Stomach (tissue), 4 donors: ENCODE results near the gene MS4A2.

Experiments
- EP300 ChIP-seq: sonication (generic); formaldehyde crosslinking; IDR thresholded peaks from one replicate; pipeline ENCODE4 v1.6.1; 2017; ENCODE audit warnings: antibody characterized with exemption
- TF ChIP-seq, protein P1 (sequence below), 7 experiments: fragments of 450-650 bp in 4 of 7; fragments of 200-600 bp in 3 of 7; sonication (generic) in 3 of 7; IDR thresholded peaks; one replicate each; pipeline ENCODE4 v1.5.1; 2016 to 2019; ENCODE audit warnings: antibody characterized with exemption in 7 of 7, control low read depth in 2 of 7, mild to moderate bottlenecking in 1 of 7

DNA sequence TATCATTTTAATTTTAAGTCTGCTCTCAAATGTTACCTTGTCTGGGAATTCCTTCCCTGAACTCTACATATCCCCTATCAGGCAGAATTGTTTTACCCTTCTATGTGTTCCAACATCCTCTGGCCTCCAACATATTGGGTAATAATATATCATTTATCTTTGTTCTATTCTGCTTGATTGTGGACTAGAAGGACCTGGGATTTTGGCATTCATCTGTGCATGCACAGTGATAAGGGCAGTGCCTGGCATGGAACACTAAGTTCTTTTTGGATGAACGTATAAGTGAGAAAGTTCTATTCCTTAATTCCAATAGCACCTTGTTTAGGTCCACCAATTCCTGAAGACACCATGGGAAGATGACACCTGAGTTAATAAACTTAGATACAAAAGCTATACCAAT lies 1.2 kb upstream of the MS4A2 start:
- TF ChIP-seq, protein P1, sequence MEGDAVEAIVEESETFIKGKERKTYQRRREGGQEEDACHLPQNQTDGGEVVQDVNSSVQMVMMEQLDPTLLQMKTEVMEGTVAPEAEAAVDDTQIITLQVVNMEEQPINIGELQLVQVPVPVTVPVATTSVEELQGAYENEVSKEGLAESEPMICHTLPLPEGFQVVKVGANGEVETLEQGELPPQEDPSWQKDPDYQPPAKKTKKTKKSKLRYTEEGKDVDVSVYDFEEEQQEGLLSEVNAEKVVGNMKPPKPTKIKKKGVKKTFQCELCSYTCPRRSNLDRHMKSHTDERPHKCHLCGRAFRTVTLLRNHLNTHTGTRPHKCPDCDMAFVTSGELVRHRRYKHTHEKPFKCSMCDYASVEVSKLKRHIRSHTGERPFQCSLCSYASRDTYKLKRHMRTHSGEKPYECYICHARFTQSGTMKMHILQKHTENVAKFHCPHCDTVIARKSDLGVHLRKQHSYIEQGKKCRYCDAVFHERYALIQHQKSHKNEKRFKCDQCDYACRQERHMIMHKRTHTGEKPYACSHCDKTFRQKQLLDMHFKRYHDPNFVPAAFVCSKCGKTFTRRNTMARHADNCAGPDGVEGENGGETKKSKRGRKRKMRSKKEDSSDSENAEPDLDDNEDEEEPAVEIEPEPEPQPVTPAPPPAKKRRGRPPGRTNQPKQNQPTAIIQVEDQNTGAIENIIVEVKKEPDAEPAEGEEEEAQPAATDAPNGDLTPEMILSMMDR (IDR thresholded peaks at IDR 0.05), result no peak
- no peak for TF ChIP-seq EP300
